ENCODE measurements around the gene TSEN34.

- TF ChIP-seq RCOR1 (IDR thresholded peaks at IDR 0.05; ENCODE audit: low read length) = no peak
- TF ChIP-seq RAD21 (IDR thresholded peaks at IDR 0.05; ENCODE audit: low read length) = no peak
- TF ChIP-seq, protein P1, sequence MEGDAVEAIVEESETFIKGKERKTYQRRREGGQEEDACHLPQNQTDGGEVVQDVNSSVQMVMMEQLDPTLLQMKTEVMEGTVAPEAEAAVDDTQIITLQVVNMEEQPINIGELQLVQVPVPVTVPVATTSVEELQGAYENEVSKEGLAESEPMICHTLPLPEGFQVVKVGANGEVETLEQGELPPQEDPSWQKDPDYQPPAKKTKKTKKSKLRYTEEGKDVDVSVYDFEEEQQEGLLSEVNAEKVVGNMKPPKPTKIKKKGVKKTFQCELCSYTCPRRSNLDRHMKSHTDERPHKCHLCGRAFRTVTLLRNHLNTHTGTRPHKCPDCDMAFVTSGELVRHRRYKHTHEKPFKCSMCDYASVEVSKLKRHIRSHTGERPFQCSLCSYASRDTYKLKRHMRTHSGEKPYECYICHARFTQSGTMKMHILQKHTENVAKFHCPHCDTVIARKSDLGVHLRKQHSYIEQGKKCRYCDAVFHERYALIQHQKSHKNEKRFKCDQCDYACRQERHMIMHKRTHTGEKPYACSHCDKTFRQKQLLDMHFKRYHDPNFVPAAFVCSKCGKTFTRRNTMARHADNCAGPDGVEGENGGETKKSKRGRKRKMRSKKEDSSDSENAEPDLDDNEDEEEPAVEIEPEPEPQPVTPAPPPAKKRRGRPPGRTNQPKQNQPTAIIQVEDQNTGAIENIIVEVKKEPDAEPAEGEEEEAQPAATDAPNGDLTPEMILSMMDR (IDR thresholded peaks at IDR 0.05) = no peak
- no peak for TF ChIP-seq YY1 (IDR thresholded peaks at IDR 0.05; ENCODE audit: low read depth)
These were observed 10.1 kb downstream of the TSEN34 start for GRCh38 chr19:54201172-54201701.
